ENCODE results near the gene TIMM17A.
"Not testable (repeated sequence)": the region's sequence is repeated elsewhere in the genome, so short reads cannot be mapped to it uniquely, and the experiment has no call there.

TIMM17A gene

DNA sequence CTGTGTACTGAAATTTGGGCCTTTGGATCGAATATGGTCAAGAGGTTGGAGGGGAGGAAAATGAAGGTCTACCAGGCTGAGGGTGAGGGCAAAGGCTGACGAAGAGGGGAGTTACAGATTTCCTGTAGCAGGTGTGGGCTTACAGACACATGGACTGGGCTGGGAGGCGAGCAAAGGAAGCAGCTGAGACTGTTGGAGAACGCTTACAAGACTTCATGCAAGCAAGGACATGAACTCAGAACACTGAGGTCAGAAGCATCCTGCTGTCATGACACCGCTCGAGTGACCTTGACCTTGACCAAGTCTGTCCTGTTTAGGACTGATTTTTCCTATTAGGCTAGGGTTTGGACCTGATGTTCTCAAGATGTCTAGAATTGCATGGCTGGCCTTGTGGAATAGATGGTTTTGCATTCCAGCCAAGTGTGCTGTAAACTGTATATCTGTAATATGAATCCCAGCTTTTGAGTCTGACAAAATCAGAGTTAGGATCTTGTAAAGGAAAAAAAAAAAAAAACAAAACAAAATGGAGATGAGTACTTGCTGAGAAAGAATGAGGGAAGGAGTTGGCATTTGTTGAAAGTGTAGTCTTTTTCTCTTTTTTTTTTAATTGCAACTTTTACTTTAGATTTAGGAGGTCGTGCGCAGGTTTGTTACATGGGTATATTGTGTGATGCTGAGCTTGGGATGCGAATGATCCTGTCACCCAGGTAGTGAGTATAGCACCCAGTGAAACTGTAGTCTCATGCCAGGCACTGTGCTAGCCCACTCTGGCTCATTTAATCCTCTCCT, 60.9 kb downstream of the TIMM17A start:
- DNase-seq (ENCODE audit: low read depth) = no peak

DNA sequence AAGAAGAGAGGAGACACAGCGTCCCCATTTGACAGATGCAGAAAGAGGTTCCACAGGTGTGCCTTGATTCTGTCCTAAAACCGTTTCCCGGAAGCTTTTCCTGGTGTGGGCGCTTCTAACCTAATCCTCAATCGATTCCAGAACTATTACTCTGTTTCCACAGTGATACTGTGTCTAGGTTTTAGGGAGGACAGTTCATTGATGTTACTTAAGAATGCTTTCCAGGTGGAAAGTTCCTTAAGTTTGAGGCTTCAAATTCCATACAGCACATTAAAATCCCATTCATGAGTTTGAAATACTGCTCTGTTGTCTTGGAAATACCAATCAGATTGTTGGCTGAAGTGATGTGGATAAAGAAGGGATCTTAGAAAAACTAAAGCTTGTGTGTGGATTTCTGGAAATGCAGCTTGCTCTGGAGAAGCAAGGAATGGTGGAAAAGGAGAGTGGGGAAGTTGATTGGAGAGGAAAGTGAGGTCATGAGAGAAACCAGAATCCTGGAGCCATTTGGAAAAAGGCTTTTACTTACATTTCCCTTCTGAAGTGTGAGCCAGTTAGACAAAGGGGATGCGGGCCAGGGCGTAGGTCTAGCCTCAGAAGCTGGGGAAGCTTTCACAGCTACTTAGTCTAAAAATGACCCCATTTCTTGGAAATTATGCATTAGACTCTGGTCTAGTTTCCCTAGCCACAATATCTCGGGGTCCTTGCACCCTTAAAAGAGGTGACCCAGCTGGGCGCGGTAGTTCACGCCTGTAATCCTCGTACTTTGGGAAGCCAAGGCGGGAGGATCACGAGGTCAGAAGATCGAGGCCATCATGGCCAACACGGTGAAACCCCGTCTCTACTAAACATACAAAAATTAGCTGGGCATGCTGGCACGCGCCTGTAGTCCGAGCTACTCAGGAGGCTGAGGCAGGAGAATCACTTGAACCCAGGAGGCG, 61.8 kb downstream of the TIMM17A start:
- DNase-seq (ENCODE audit: low read depth) = no peak

GRCh38 chr1:202017749-202018467, 62.6 kb downstream of the TIMM17A start:
- no peak for DNase-seq (ENCODE audit: low read depth)

DNA sequence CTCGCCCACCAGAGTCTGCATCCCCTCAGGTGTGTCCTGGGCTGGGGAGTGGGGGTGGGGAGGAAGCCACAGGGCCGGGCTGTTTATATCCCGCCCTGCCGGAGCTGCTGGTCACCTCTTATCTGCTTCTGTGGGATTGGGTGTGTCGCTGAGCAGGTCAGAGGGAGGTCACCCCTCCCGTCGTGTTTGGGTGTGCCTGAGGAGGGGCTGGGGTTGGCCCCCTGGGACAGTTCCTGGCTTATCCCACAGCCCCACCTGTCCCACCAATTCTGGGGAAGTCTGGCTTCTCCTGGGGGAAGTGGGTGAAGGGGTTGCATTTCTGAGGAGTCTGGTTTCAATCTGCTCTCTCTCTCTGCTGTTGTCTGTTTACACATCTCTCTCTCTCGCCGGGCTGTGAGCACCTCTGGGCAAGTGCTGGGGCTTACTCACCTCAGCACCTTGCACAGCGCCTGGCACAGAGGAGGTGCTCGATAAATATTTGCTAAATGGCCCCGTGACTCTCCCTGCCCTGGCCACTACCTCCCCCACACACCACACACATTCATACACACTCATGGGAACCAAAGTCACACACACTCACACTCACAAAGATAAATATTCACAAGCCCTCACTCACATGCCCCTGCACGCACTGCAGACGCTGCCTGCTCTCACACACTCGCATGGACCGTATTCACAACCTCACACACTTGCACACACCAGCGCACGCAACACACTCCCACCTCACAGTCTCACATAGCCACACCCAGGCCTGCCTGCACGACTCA, 63.3 kb downstream of the TIMM17A start:
- no peak for DNase-seq (ENCODE audit: low read depth)

GRCh38 chr1:202019235-202019558, 63.9 kb downstream of the TIMM17A start:
- not testable (repeated sequence) for DNase-seq (ENCODE audit: low read depth)

Data from GM04504 (cell line).